AG04449 (cell line): ENCODE measurements around the gene HS6ST3.

Source experiments
- CTCF ChIA-PET: fragments of 350-600 bp; formaldehyde crosslinking; extraction: SDS; loops from one replicate; lab custom pipeline; 2021; ENCODE audit warnings: antibody characterized with exemption; lab: Yijun Ruan, JAX
- POLR2A ChIA-PET: fragments of 400-600, 350-600 bp; formaldehyde crosslinking; extraction: SDS; loops from one replicate; lab custom pipeline; 2020; ENCODE audit warnings: antibody characterized with exemption, inconsistent platforms; lab: Yijun Ruan, JAX
- DNase-seq: peaks from one replicate; pipeline ENCODE4 v3.0.0-alpha.2; 2010; ENCODE audit warnings: low read depth, low spot score
- H3K4me3 ChIP-seq: 2 replicates; pipeline ENCODE4 v1.5.1; 2011; ENCODE audit warnings: low read depth, mild to moderate bottlenecking, control low read depth, low read length
- CTCF ChIP-seq: IDR thresholded peaks from one replicate; pipeline ENCODE4 v1.5.1; 2011; ENCODE audit warnings: mild to moderate bottlenecking, moderate library complexity, low read length, control low read depth, inconsistent platforms; ENCODE audit not compliant: insufficient read depth; ENCODE audit errors: missing control alignments

Gene HS6ST3

GRCh38 chr13:96525715-96526114, 435.8 kb downstream of the HS6ST3 start:
- TF ChIP-seq CTCF: no peak
- ChIA-PET CTCF (no interaction called here), POLR2A (no interaction called here)
- no peak for DNase-seq
- no peak overlapping the region for H3K4me3 ChIP-seq

- POLR2A ChIA-PET: no interaction called here
- no peak for DNase-seq
- CTCF ChIA-PET: no interaction called here
- H3K4me3 ChIP-seq: no peak overlapping the region
- TF ChIP-seq CTCF: no peak
Measured at GRCh38 chr13:96527497-96527896, 437.6 kb downstream of the HS6ST3 start.

GRCh38 chr13:96532804-96533203, 442.9 kb downstream of the HS6ST3 start:
- POLR2A ChIA-PET: no interaction called here

GRCh38 chr13:96533408-96533807, 443.5 kb downstream of the HS6ST3 start:
- H3K4me3 ChIP-seq: no peak overlapping the region
- TF ChIP-seq CTCF: no peak
- POLR2A ChIA-PET: no interaction called here
- CTCF ChIA-PET: no interaction called here
- DNase-seq: no peak

More at GRCh38 chr13:96532804-96533203, 442.9 kb downstream of the HS6ST3 start:
- TF ChIP-seq CTCF: no peak
- no peak overlapping the region for H3K4me3 ChIP-seq
- no peak for DNase-seq
- CTCF ChIA-PET: no interaction called here

GRCh38 chr13:96539791-96540190, 449.9 kb downstream of the HS6ST3 start:
- DNase-seq: no peak
- no peak for TF ChIP-seq CTCF
- CTCF ChIA-PET: no interaction called here
- POLR2A ChIA-PET: no interaction called here
- no peak overlapping the region for H3K4me3 ChIP-seq

- POLR2A ChIA-PET: no interaction called here
- TF ChIP-seq CTCF: no peak
- CTCF ChIA-PET: no interaction called here
- H3K4me3 ChIP-seq: no peak overlapping the region
- no peak for DNase-seq
Measured at GRCh38 chr13:96540670-96541069, 450.8 kb downstream of the HS6ST3 start.

GRCh38 chr13:96542986-96543385, 453.1 kb downstream of the HS6ST3 start:
- DNase-seq: no peak
- no peak for TF ChIP-seq CTCF
- ChIA-PET CTCF (no interaction called here), POLR2A (no interaction called here)
- no peak overlapping the region for H3K4me3 ChIP-seq
